ENCODE measurements around the gene RAN. TPM values are rescaled to one million over a fixed set of nuclear protein-coding genes. Genes with fewer than 3 reads are reported as not detected.
"Not testable (repeated sequence)": the region's sequence is repeated elsewhere in the genome, so short reads cannot be mapped to it uniquely, and the experiment has no call there.

RAN gene
- total RNA-seq, 2 experiments from 2014 or later: 278 to 302 TPM

DNA sequence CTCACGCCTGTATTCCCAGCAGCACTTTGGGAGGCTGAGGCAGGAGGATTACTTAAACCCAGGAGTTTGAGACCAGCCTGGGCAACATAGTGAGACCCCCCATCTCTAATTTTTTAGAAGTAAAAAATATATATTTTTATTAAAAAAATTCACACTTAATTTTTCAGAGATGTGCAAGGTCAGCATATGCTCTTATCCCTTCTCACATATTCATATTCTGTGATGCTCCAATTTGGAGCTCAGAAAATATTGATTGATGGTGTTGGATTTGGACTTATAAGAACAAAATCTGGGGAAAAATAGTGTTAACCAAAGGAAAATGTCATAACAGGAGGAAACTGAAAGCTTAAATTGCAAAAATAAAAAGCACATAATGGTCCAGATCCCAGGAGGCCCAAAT lies 9.7 kb downstream of the RAN start:
- Mint-ChIP-seq H3K27ac (no peak overlapping the region), H3K4me1 (ENCODE audit: low read depth) (peaks cover 23% of the 10 kb centered on the region), H3K27me3 (no peaks in the 10 kb centered on the region), H3K36me3 (ENCODE audit: low read depth) (peaks cover 15% of the 10 kb centered on the region), H3K4me3 (no peak overlapping the region), H3K9me3 (no peaks in the 10 kb centered on the region)
- peaks cover 13% of the 10 kb centered on the region for H3K4me1 ChIP-seq (ENCODE audit: insufficient read depth, low read length)
- intact Hi-C loops (cut with DNase I, micrococcal nuclease): no loop called here
- H3K36me3 ChIP-seq (ENCODE audit: insufficient read depth, low read length): peaks cover 12% of the 10 kb centered on the region
- DNase-seq: no peak
- CTCF ChIA-PET: no interaction called here
- no peak overlapping the region for H3K4me3 ChIP-seq (ENCODE audit: low read length)
- H3K9me3 ChIP-seq (ENCODE audit: control insufficient read depth in 1 of 2, insufficient read depth in 1 of 2, low read length in 2 of 2): no peaks in the 10 kb centered on the region
- no peak for ATAC-seq (ENCODE audit: poor library complexity)
- POLR2A ChIA-PET: interaction anchor here (0.7 kb wide), 1 partner anchor 11 kb away, joined by 3 read pairs; no protein-coding TSS in a partner anchor
- no peak overlapping the region for H3K27ac ChIP-seq (ENCODE audit: low read depth in 1 of 2, low read length in 2 of 2)
- no peak for TF ChIP-seq CTCF (IDR thresholded peaks at IDR 0.05)
- H3K27me3 ChIP-seq (ENCODE audit: control insufficient read depth in 1 of 2, insufficient read depth in 2 of 2, low read length in 2 of 2): no peaks in the 10 kb centered on the region

DNA sequence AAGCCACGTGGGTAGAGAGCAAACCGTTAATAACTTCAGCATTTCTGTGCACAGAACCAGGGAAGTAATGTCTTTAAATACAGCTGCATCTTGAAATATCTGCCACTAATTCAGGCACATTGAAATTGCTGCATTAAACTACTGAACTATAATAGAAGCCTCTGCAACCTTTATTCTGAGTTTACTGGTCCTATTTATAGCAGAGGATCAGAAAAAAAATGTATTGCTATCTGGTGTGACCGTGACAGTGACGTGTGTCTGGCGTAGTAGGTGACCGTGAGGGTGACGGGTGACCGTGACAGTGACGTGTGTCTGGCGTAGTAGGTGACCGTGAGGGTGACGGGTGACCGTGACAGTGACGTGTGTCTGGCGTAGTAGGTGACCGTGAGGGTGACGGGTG lies 15.3 kb downstream of the RAN start:
- H3K27ac ChIP-seq (ENCODE audit: low read depth in 1 of 2, low read length in 2 of 2); H3K27me3 ChIP-seq (ENCODE audit: control insufficient read depth in 1 of 2, insufficient read depth in 2 of 2, low read length in 2 of 2); H3K4me3 Mint-ChIP-seq; H3K27me3 Mint-ChIP-seq; H3K27ac Mint-ChIP-seq; H3K36me3 Mint-ChIP-seq (ENCODE audit: low read depth); intact Hi-C loops (cut with DNase I, micrococcal nuclease); H3K9me3 Mint-ChIP-seq; H3K9me3 ChIP-seq (ENCODE audit: control insufficient read depth in 1 of 2, insufficient read depth in 1 of 2, low read length in 2 of 2); POLR2A ChIA-PET; ATAC-seq (ENCODE audit: poor library complexity); H3K4me1 ChIP-seq (ENCODE audit: insufficient read depth, low read length); DNase-seq; CTCF ChIA-PET; H3K36me3 ChIP-seq (ENCODE audit: insufficient read depth, low read length); H3K4me1 Mint-ChIP-seq (ENCODE audit: low read depth); H3K4me3 ChIP-seq (ENCODE audit: low read length): not testable (repeated sequence)

- CTCF ChIA-PET: no interaction called here
- no peaks in the 10 kb centered on the region for H3K36me3 Mint-ChIP-seq (ENCODE audit: low read depth)
- no peaks in the 10 kb centered on the region for H3K9me3 Mint-ChIP-seq
Measured at GRCh38 chr12:130904064-130904463, 32.2 kb downstream of the RAN start.

GRCh38 chr12:130904936-130905455 lies 33.1 kb downstream of the RAN start:
- intact Hi-C loops (cut with DNase I, micrococcal nuclease); H3K36me3 ChIP-seq (ENCODE audit: insufficient read depth, low read length); ATAC-seq (ENCODE audit: poor library complexity); H3K4me3 ChIP-seq (ENCODE audit: low read length); H3K36me3 Mint-ChIP-seq (ENCODE audit: low read depth); H3K27ac Mint-ChIP-seq; H3K4me3 Mint-ChIP-seq; H3K9me3 ChIP-seq (ENCODE audit: control insufficient read depth in 1 of 2, insufficient read depth in 1 of 2, low read length in 2 of 2); DNase-seq; H3K27me3 ChIP-seq (ENCODE audit: control insufficient read depth in 1 of 2, insufficient read depth in 2 of 2, low read length in 2 of 2); CTCF ChIA-PET; H3K4me1 Mint-ChIP-seq (ENCODE audit: low read depth); H3K9me3 Mint-ChIP-seq; H3K4me1 ChIP-seq (ENCODE audit: insufficient read depth, low read length); H3K27ac ChIP-seq (ENCODE audit: low read depth in 1 of 2, low read length in 2 of 2); POLR2A ChIA-PET: not testable (repeated sequence)
- peaks cover 16% of the 10 kb centered on the region for H3K27me3 Mint-ChIP-seq

More at GRCh38 chr12:130904064-130904463, 32.2 kb downstream of the RAN start:
- TF ChIP-seq CTCF (IDR thresholded peaks at IDR 0.05): no peak
- intact Hi-C loops (cut with DNase I, micrococcal nuclease): no loop called here
- H3K4me1 Mint-ChIP-seq (ENCODE audit: low read depth): no peaks in the 10 kb centered on the region
- Histone ChIP-seq H3K4me1 (ENCODE audit: insufficient read depth, low read length) (no peaks in the 10 kb centered on the region), H3K9me3 (ENCODE audit: control insufficient read depth in 1 of 2, insufficient read depth in 1 of 2, low read length in 2 of 2) (peaks cover 0 to 2% of the 10 kb centered on the region in 2 experiments), H3K27me3 (ENCODE audit: control insufficient read depth in 1 of 2, insufficient read depth in 2 of 2, low read length in 2 of 2) (no peaks in the 10 kb centered on the region), H3K4me3 (ENCODE audit: low read length) (no peak overlapping the region), H3K27ac (ENCODE audit: low read depth in 1 of 2, low read length in 2 of 2) (no peak overlapping the region), H3K36me3 (ENCODE audit: insufficient read depth, low read length) (no peaks in the 10 kb centered on the region)
- DNase-seq: no peak
- no peak overlapping the region for H3K4me3 Mint-ChIP-seq
- peaks cover 10% of the 10 kb centered on the region for H3K27me3 Mint-ChIP-seq
- POLR2A ChIA-PET: no interaction called here
- ATAC-seq (ENCODE audit: poor library complexity): no peak
- H3K27ac Mint-ChIP-seq: no peak overlapping the region
